OCI-LY7 (cell line): Measurements from ENCODE around the gene MYT1. TPM values are rescaled to one million over a fixed set of nuclear protein-coding genes. Genes with fewer than 3 reads are reported as not detected.

Source experiments
- BruUV-seq: library from RNA; stranded (reverse); fragments of 400-500 nt; replicated peaks from 2 replicates; lab custom pipeline; 2021; lab: Mats Ljungman, UMichigan
- CTCF ChIA-PET: fragments of 300-600 bp; sonication (Branson Sonifier 250); formaldehyde crosslinking; loops from one replicate; lab custom pipeline; 2022; ENCODE audit warnings: antibody characterized with exemption; ENCODE audit not compliant: unreplicated experiment; lab: Charles Lee
- POLR2A ChIA-PET: fragments of 300-600 bp; sonication (Branson Sonifier 250); formaldehyde crosslinking; loops from one replicate; lab custom pipeline; 2022; ENCODE audit warnings: antibody characterized with exemption; lab: Charles Lee
- DNase-seq: peaks from one replicate; pipeline ENCODE4 v3.0.0-alpha.2; 2015; ENCODE audit warnings: low spot score
- H2AFZ ChIP-seq: fragments of 200-600 bp; sonication (generic), shearing (Covaris generic); 2 replicates; pipeline ENCODE4 v1.6.1; 2014; ENCODE audit warnings: mild to moderate bottlenecking, antibody characterized with exemption, low read length, moderate library complexity
- H3K27ac ChIP-seq: fragments of 200-600 bp; sonication (generic); 2 replicates; pipeline ENCODE4 v1.5.1; 2014; ENCODE audit warnings: mixed run types, low read depth, mild to moderate bottlenecking, moderate library complexity, low read length, inconsistent platforms; ENCODE audit not compliant: poor library complexity, severe bottlenecking
- H3K36me3 ChIP-seq: fragments of 200-600 bp; sonication (generic); 2 replicates; pipeline ENCODE4 v1.6.1; 2014; ENCODE audit warnings: mild to moderate bottlenecking, antibody characterized with exemption, low read length, moderate library complexity, mixed read lengths; ENCODE audit not compliant: insufficient read depth
- H3K4me1 ChIP-seq: fragments of 200-600 bp; sonication (generic); 2 replicates; pipeline ENCODE4 v1.5.1; 2014; ENCODE audit warnings: mild to moderate bottlenecking, low read length; ENCODE audit not compliant: insufficient read depth, poor library complexity, severe bottlenecking
- H3K4me2 ChIP-seq: fragments of 200-600 bp; sonication (generic); 2 replicates; pipeline ENCODE4 v1.6.1; 2014; ENCODE audit warnings: mild to moderate bottlenecking, low read length
- H3K4me3 ChIP-seq: fragments of 200-600 bp; sonication (generic); 2 replicates; pipeline ENCODE4 v1.5.1; 2014; ENCODE audit warnings: mild to moderate bottlenecking, low read depth, low read length; ENCODE audit not compliant: poor library complexity, severe bottlenecking
- H3K79me2 ChIP-seq: fragments of 200-600 bp; sonication (generic); 2 replicates; pipeline ENCODE4 v1.6.1; 2016; ENCODE audit warnings: low read depth, mild to moderate bottlenecking, low read length, moderate library complexity, mixed read lengths; ENCODE audit not compliant: insufficient read depth
- H3K9me2 ChIP-seq: fragments of 200-600 bp; sonication (generic); 2 replicates; pipeline ENCODE4 v1.6.1; 2016; ENCODE audit warnings: mild to moderate bottlenecking, low read length, mixed read lengths; ENCODE audit not compliant: insufficient read depth
- H3K9me3 ChIP-seq: fragments of 200-600 bp; sonication (generic); 2 replicates; pipeline ENCODE4 v1.6.1; 2014; ENCODE audit warnings: mild to moderate bottlenecking, mixed run types, low read length, mixed read lengths
- H4K20me1 ChIP-seq: fragments of 200-600 bp; sonication (generic); 2 replicates; pipeline ENCODE4 v1.6.1; 2014; ENCODE audit warnings: mild to moderate bottlenecking, antibody characterized with exemption, low read length, moderate library complexity, mixed read lengths; ENCODE audit not compliant: insufficient read depth
- EZH2phosphoT487 ChIP-seq: fragments of 200-600 bp; sonication (generic); IDR thresholded peaks from 2 replicates; pipeline ENCODE4 v1.6.1; 2018; ENCODE audit warnings: low read depth, borderline replicate concordance, mild to moderate bottlenecking, mixed run types, antibody characterized with exemption, low read length, moderate library complexity, mixed read lengths
- intact Hi-C: fragments of 100-400 bp; cut with micrococcal nuclease; formaldehyde crosslinking; loops from one replicate; pipeline ENCODE4 v1.10.0; 2022; ENCODE audit not compliant: unreplicated experiment
- total RNA-seq, 2 experiments: library from RNA; depleted of rRNA in 1 of 2; stranded (reverse); fragments of >200 nt in 1 of 2; shearing (Covaris generic) in 1 of 2; gene quantifications; 2 replicates each; pipeline ENCODE4 v1.2.3, GENCODE V29; 2014 to 2022
- TF ChIP-seq, protein P1 (sequence below): fragments of 200-600 bp; sonication (generic); conservative IDR thresholded peaks from 2 replicates; pipeline ENCODE4 v1.5.1; 2014; ENCODE audit warnings: mild to moderate bottlenecking, antibody characterized with exemption, low read length, moderate library complexity, mixed read lengths

MYT1 gene
- total RNA-seq, 2 experiments from 2014 or later, result 0.32 to 0.95 TPM

DNA sequence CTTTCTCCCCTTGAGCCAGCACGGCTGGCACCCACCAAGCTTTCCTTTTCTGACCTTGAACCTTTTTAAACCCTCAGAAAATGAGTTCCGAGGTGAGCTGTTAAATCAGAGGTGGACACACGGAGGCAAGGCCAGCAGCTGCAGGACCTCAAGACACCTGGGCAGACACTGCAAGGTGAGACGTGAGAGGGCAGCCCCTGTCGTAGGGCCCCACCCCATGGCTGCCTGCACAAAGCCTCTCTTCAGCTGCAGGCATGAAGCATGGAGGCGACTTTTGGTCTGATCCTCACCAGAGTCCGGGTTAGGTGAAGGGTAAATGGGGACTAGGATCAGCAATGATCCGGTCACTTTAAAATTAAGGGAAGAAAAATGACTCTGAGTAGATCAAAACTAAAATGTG, 25.7 kb downstream of the MYT1 start:
- intact Hi-C loops, result no loop called here

DNA sequence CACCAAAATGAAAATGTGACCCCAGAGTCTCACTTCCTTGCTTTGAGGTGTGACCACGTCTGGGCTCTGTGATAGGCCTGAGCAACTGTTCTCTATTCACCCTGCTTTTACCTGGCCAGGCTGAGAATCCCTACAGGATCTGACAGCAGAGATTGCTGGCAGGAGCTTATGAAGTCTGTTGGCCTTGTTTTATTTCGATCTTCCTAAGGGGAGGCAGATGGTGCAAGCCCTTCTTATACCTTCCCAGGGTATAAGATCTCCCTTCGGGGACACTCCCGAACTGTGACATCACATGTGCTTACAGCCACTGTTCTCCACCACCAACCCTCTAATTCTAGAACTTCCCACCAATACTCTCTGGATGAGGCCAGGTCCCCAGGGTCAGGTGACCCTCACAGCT, 26.8 kb downstream of the MYT1 start:
- H3K27ac ChIP-seq, result no peak overlapping the region
- no peaks in the 10 kb centered on the region for H3K4me1 ChIP-seq
- H3K79me2 ChIP-seq, result no peaks in the 10 kb centered on the region
- BruUV-seq, result no TSS peak
- intact Hi-C loops, result no loop called here
- no peak for TF ChIP-seq EZH2phosphoT487
- TF ChIP-seq, protein P1, sequence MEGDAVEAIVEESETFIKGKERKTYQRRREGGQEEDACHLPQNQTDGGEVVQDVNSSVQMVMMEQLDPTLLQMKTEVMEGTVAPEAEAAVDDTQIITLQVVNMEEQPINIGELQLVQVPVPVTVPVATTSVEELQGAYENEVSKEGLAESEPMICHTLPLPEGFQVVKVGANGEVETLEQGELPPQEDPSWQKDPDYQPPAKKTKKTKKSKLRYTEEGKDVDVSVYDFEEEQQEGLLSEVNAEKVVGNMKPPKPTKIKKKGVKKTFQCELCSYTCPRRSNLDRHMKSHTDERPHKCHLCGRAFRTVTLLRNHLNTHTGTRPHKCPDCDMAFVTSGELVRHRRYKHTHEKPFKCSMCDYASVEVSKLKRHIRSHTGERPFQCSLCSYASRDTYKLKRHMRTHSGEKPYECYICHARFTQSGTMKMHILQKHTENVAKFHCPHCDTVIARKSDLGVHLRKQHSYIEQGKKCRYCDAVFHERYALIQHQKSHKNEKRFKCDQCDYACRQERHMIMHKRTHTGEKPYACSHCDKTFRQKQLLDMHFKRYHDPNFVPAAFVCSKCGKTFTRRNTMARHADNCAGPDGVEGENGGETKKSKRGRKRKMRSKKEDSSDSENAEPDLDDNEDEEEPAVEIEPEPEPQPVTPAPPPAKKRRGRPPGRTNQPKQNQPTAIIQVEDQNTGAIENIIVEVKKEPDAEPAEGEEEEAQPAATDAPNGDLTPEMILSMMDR, result no peak
- H3K36me3 ChIP-seq, result no peaks in the 10 kb centered on the region
- H2AFZ ChIP-seq, result no peak overlapping the region
- H3K9me3 ChIP-seq, result 0 out of 2 replicates have a peak, but pooled peaks cover 9% of the 10 kb centered on the region
- H3K4me2 ChIP-seq, result no peak overlapping the region
- no peak for DNase-seq
- H3K4me3 ChIP-seq, result no peak overlapping the region
- H4K20me1 ChIP-seq, result no peaks in the 10 kb centered on the region
- H3K9me2 ChIP-seq, result no peaks in the 10 kb centered on the region
- ChIA-PET CTCF (no interaction called here), POLR2A (no interaction called here)

More for the DNA sequence above, 25.7 kb downstream of the MYT1 start:
- Histone ChIP-seq H3K4me1 (no peaks in the 10 kb centered on the region), H3K4me2 (no peak overlapping the region), H3K79me2 (no peaks in the 10 kb centered on the region), H3K9me2 (no peaks in the 10 kb centered on the region), H3K36me3 (no peaks in the 10 kb centered on the region), H3K4me3 (no peak overlapping the region), H3K9me3 (0 out of 2 replicates have a peak, but pooled peaks cover 9% of the 10 kb centered on the region), H3K27ac (no peak overlapping the region), H4K20me1 (no peaks in the 10 kb centered on the region), H2AFZ (no peak overlapping the region)
- no peak for TF ChIP-seq EZH2phosphoT487
- POLR2A ChIA-PET, result no interaction called here
- CTCF ChIA-PET, result no interaction called here
- no peak for DNase-seq
- no TSS peak for BruUV-seq

DNA sequence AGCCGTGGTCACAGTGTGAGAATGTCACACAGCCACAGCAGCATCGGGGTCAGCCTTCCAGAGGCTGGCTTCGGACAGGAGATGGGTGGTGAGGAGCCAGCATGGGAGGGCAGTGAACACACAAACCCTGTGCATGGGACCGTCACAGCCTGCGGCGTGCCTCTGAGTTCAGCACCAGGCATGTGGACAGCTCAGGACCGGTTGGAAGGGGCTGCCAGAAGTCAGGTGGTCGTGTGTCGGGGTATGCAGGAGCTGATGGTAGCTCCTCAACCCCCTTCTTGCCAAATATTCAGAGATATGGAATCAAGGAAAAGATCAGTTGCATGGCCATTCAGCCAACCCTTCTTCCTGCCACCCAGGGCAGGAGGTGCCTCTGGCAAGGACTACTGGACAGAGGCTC, 28.2 kb downstream of the MYT1 start:
- no peaks in the 10 kb centered on the region for H3K9me2 ChIP-seq
- CTCF ChIA-PET, result no interaction called here
- no peaks in the 10 kb centered on the region for H3K36me3 ChIP-seq
- TF ChIP-seq, protein P1, result no peak
- no peak for TF ChIP-seq EZH2phosphoT487
- BruUV-seq, result no TSS peak
- no peak overlapping the region for H3K27ac ChIP-seq
- H3K4me2 ChIP-seq, result no peak overlapping the region
- no peak for DNase-seq
- intact Hi-C loops, result no loop called here
- no peaks in the 10 kb centered on the region for H3K79me2 ChIP-seq
- no peaks in the 10 kb centered on the region for H3K4me1 ChIP-seq
- no peaks in the 10 kb centered on the region for H4K20me1 ChIP-seq
- H3K4me3 ChIP-seq, result no peak overlapping the region
- no peak overlapping the region for H2AFZ ChIP-seq
- 0 out of 2 replicates have a peak, but pooled peaks cover 5% of the 10 kb centered on the region for H3K9me3 ChIP-seq
- POLR2A ChIA-PET, result no interaction called here
